Measurements from ENCODE around the gene GMPPA.

GMPPA gene

DNA sequence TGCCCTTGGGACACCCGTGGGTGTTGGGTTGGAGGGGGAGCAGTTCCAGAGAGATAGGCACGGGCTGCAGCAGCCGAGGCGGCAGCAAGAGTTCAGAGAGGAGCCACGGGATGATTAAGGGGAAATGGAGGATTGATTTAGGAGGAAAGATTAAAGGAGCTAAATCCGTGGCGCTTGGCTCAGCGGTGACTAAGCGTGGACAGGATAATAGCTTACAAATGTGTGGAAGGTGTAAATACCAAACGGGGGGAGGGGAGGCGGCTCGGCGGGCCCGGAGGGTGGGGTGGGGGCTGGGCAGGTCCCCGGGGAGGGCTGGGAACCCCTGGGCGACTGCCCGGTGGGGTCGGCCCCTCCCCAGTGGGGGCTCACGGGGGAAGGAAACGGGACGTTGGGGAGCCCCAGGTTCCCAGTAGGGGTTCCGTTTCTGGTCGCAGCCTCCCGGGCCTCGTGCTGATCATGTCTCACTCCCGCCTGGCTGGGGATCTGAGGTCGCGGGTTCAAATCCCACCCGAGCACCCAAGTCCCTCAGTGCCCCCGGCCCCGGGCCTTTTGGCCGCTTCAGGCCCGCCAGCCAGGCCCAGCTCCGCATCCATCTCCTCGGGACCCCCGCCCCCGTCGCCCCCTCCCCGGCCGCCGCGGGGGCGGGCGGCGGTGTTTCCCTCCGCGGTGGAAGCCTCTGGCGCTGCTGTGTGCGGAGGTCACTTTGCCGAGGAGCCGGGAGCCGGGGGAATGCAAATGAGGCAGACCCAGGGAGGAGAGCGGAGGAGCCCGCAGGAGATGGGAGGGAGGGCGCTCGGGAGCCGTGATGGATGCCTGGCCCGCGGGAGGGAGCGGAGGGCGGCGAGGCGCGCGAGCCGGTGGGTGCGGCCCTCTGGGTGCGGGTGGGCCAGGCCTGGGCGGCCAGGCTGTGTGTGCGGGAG, 23.7 kb downstream of the GMPPA start:
- no peak for DNase-seq

DNA sequence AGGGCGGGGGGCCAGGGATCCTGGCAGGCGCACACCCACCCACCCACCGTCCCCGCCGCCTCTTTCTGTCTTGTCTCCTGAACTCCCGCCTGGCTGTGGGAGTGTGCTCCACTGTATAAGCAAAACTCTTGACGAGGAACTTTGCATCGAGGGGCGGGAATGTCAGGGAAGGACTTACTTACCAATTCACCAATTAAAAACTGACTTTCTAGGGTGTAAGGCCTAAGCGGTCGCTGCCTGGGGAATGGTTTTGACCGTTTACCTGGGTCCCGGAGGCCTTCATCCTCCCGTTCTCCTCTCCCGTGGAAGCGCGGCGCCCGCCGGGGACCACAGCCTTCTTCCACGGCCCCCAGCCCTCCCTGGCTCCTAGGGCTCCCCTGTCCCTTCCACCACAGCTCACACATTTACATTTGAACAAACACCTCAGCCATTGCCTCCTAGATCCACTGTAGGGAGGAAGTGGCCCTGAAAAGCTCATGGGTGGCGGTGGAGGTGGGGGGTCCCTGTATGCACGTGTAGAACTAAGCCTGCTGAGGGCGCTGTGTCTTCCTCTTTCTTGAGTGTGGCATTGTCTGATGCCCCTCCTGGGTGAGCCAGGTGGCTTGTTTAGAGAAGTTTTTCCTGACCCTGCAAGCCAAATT, 24.5 kb downstream of the GMPPA start:
- no peak for DNase-seq

DNA sequence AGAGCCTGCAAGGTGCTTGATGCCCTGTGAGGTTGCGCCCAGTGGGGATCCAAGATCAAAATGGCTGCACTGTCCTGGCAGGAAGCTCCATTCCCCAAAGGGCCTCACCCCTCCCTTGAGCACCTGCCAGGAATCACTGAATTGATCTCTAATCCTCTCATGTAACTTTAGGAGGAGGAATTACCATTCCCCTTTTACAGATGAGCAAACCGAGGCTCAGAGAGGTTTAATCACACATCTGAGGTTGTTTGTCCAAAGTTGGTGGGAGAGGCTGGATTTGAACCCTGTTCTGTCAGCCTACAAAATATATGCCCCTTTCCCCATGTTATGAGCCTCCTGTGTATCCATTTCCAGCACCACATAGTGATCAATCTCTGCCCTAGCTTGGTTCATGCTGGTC, 26.1 kb downstream of the GMPPA start:
- no peak for DNase-seq

DNA sequence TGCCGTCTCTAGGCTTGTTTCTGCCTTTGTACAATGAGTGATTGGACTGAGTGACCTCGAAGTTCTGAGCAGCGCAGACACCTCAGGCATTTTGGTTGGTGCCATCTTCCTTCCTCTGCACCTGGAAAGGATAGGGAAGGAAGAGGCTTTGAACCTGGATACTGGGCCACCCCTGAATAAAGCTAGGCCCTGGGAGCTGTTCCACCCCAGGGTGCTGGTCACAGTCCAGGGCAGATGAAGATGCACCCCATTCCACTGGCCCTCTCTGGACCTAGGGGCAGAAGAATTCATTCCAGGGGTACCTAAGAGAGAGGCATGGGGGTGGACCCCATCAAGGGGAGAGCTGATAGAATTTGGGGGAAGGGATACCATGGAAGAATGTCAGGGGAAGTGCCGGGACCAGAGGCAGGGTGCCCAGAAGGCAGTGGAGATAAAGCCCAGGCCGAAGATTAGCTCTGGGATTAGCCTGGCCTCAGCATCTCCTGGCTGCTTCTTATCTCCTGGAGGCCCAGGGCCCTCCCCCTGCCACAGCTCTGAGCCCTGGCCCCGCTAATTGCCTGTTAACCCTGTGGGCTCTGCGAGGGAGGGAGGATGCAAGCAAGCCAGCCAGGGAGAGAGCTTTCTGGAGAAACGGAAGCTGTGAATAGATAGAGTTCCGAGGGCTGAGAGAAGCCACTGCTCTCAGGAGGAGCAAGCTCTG, 27.0 kb downstream of the GMPPA start:
- DNase-seq, result no peak

DNA sequence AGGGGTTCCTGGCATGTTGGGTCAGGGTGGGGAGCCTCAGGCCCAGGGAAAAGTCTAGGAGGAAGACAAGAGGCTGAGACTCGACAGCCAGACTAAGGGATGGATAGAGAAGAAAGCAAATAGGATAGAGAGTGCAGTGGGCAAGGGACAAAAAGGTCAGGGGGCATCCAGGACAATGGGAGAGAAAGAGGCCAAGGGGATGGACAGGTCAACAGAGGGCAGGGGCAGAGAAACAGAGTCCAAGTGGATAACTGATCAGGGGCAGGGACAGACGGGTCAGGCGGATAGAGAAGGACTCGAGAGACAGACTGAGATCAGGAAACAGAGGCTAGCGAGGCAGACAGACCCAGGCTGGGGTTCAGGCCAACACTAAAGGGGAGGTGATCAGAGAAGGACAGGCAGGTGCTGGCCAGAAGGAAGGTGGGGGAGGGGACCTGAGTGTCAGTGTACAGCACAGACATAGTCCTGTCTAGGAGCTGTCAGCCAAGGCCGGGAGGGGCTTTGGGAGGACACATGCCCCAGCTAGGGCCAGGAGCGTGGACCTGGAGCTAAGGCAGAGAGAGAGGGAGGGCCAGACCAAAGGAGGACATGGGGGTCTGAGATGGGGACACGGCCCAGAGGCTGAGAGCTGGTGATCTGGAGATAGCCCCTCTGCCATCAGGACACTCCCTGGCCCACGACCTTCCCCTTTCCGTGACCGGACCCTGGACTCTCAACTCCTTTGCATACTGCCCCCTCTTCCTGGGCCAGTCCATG, 27.8 kb downstream of the GMPPA start:
- DNase-seq, result no peak

DNA sequence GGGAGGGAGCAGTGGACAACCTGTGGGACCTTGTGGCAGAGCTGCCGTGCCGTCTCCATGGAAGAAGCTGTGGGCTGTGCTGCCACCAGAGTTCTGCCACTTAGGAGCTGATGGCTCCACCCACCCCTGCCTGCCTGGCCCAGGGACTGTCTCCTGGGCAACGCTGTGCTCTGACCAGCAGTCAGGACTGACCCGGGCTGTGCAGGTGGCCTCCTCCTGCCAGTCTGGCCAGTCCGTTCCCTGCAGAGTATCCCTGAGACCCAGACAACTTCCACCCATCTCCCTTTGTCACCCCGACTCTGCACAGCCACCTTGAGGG, 28.3 kb downstream of the GMPPA start:
- no peak for DNase-seq

DNA sequence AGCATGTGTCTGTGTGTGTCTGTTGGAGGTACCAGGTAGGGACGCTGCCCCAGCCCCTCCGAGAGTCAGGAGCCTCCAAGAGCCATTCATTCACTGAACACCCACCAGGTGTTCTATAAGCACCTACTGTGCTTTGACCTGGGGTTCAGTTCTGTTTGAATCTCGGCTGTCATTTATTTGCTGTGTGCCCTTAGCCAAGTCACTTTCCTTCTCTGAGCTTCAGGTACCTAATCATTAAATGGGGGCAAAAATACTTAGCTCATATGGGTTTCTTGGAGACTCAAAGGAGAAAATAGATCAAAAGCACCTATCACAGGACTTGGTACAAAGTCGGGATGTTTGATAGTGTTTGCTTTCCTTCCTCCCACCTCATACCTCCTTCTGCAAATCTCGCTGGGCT, 28.8 kb downstream of the GMPPA start:
- no peak for DNase-seq

DNA sequence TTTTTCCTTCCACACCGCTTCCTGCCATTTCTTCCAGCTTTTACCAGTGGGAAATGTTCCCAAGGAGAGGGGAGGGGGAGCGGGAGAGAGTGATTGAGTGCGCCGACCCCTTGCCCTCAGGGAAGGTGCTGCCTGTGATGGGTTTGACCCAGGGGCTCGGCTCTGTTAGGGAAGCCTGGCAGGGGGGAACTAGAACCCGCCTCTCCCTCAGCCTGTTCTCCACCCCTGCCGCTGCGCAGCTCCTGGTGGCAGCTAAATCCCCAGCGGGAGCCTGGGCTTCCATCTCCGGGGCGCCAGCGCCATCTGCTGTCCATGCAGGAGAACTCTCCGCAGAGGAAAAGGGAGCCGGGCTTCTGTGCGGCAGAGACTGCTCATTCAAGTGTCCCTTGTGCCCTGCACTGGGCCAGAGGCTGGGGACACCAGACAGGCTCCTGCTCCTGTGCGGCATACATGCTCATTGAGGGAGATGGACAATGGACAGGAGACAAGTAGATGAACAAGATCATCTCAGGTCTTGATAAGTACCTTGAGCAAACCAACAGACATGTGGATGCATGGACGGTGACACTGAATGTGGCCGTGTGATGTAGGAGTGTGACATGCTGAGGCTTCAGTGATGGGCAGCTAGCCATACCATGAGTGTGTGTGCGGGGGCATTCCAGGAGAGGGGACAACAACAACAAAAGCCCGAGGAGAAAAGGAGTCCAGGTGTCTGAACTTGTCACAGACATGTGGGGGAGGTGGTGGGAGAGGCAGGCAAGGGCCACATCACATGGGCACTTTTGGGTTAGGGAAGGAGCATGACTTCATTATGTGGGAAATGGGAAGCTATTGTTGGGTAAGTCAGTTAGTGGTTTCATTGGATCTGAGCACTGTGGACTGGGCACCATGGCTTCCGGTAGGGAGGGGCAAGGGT, 31.6 kb downstream of the GMPPA start:
- DNase-seq, result peak; percentile 95

DNA sequence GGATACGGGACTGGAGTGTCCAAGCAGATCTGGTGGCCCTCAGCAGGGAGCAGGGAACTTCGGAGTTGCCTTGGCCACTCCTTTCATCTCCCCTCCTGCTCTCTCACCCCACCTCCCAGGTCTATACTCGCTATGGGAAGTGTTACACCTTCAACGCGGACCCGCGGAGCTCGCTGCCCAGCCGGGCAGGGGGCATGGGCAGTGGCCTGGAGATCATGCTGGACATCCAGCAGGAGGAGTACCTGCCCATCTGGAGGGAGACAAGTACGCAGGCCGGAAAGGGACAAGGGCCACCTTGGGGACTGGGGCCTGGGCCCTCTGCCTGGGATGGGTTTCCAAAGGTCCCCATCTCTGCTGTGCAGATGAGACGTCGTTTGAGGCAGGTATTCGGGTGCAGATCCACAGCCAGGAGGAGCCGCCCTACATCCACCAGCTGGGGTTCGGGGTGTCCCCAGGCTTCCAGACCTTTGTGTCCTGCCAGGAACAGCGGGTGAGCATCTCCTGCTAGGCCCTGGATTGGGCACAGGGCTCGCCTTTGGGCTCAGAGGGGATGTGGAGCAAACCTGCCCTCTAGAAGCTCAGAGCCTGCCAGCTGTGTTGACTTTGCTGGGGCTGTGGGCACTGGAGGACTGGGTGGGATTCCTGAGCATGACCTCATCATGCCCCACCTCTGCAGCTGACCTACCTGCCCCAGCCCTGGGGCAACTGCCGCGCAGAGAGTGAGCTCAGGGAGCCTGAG, 33.1 kb downstream of the GMPPA start:
- no peak for DNase-seq

DNA sequence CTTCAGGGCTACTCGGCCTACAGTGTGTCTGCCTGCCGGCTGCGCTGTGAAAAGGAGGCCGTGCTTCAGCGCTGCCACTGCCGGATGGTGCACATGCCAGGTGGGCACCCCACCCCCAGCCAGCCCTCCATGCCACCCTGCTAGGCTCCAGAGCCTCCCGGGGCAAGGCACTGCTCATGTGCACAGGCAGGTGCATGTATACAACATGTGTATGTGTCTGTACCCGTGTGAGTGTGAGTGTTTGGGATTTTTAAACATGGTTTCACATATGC, 33.6 kb downstream of the GMPPA start:
- no peak for DNase-seq

DNA sequence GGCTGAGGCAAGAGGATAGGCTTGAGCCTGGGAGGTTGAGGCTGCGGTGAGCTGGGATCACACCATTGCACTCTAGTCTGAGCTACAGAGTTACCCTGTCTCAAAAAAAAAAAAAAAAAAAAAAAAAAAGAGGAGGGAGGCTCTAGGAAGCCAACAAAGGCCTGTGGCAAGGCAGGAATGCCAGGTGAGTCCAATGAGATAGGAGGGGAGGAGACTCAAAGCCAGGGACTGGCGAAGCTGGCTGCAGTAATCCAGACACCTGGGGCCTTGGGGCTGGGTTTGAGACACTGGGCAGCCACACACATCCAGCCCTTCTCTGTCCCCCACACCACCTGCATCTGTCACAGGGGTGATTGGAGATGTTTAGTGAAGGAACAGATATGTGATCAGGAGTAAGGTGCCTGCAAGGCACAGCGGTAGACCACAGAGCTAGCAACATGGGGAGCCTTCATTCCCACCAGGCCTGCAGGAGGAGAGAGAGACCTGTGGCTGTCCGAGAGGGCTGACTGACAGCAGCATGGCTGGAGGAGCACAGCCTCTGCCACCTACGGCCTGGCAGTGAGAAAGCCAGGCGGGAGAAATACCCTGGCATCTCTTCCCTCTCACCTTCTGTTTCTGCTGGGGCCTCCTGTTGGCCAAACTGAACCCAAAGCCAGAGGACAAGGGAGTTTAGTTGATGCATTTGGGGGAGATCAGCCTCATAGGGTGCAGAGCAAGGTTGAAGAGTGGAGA, 35.4 kb downstream of the GMPPA start:
- no peak for DNase-seq

DNA sequence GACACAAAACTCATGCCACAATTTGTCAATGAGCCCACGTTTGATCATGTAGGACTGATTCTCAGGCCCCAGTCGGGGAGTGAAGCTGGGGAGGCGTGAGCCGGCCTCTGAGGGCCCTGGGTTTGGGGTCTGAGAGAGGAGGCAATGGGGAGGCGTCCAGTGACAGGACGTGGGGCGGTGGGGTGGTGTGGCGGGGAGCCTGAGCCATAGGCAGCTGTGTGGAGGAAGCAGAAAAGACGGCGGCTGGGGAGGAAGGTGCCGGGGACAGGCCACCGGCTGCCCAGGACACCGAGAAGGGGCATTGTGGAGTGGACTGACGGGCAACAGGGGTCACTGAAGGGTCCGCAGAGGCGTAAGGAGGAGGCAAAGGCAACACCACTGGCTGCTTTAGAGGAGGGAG, 37.7 kb downstream of the GMPPA start:
- no peak for DNase-seq

DNA sequence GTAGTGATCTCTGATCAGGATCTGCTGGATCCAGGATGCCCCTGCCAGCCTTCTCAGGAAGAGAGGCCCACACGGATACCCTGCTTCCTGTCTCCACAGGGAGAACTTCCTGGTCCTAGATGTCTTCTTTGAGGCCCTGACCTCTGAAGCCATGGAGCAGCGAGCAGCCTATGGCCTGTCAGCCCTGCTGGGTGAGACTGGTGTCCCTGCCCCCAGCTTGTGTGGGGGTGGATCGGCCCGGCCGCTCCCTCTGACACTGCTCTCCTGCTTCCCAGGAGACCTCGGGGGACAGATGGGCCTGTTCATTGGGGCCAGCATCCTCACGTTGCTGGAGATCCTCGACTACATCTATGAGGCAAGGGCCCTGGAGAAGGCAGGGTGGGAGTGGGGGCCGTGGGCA, 38.3 kb downstream of the GMPPA start:
- DNase-seq, result no peak

DNA sequence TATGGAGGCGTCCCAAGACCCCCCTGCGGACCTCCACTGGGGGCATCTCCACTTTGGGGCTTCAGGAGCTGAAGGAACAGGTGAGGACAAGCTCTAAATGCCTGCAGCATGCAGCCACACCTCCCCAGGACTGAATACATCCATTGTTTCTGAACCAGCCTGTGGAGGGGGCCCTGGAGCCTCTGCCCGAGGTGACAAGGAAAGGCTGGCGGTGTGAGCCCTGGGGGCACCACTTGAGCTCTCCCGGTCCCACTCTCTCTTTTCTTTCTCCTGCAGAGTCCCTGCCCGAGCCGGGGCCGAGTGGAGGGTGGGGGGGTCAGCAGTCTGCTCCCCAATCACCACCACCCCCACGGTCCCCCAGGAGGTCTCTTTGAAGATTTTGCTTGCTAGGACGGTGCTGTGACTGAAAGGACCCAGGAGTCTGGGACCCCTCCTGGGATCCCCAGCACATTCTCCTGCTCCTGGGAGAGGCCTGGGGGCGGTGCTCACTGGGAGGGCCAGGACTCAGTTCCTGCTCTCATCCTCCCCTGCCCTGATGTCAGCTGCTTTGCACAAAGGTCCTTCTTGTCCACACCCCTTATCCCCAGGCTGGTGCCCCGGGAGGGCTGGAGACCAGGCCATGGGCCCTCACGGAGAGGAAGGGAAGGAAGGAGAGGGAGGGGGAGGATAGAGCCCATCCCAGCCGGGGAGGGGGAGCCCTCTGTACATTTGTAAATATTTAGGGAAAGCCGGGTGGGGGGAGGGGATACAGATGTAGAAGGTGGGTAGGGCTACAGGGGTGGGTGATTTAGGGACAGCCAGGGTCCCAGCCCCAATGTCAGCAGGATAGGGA, 39.2 kb downstream of the GMPPA start:
- DNase-seq, result no peak

DNA sequence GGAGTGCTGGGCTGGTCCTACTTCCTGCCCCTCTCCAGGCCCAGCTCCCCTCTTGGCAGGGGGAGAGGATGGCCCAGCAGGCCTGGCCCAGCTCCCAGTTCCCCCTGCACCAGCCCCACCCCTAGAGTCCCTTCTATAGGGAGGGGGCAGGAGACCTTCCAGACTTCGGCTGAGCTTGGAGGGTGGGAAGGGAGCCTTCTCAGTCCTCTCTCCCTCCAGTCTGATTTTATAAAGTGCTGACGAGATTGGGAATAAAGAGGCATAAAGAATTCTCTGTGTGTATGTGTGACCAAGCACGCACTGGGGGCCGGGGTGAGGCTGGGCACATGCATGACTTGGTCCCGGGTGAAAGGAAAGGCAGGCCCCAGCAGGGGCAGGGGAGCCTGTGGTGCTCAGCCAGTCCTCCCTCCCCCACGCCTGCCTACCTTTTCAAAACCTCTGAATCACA, 39.8 kb downstream of the GMPPA start:
- no peak for DNase-seq

DNA sequence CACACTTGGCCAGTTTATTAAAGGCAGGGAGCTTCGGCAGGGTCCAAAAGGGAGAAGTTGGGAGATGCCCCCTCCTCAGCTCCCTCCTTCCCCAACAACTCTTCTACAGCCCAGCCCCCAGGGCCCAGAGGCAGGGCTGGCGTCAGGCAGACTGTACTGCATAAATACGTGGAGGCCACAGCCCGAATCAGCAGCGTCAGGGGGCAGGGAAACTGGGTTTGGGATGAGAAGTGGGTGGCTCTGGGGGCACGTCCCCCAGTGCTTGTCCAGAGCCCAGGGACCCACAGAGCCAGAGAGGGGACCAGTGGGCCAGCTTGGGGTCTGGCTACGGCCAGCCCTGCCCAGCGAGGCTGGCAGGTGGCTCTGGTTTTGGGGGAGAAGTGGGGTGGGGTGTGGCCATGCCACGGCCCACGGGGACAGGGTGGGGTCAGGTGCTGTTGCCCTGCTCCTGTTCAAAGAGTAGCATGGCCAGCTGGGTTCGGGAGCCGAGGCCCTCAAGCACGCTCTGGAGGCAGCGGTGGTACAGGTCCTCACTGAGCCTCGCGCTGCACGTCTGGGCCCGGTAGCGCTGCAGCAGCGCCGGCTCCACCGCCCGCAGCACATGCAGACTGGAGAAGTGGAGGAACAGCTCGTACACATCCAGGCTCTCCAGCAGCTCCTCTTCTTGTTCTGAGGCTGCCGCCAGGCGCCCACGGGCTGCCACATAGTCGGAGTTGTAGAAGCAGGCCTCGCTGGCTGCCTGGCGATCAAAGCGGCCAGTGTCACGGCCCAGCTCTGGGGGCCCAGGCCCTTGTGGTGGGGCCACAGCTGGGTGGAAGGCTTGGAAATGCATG, 40.5 kb downstream of the GMPPA start:
- no peak for DNase-seq

DNA sequence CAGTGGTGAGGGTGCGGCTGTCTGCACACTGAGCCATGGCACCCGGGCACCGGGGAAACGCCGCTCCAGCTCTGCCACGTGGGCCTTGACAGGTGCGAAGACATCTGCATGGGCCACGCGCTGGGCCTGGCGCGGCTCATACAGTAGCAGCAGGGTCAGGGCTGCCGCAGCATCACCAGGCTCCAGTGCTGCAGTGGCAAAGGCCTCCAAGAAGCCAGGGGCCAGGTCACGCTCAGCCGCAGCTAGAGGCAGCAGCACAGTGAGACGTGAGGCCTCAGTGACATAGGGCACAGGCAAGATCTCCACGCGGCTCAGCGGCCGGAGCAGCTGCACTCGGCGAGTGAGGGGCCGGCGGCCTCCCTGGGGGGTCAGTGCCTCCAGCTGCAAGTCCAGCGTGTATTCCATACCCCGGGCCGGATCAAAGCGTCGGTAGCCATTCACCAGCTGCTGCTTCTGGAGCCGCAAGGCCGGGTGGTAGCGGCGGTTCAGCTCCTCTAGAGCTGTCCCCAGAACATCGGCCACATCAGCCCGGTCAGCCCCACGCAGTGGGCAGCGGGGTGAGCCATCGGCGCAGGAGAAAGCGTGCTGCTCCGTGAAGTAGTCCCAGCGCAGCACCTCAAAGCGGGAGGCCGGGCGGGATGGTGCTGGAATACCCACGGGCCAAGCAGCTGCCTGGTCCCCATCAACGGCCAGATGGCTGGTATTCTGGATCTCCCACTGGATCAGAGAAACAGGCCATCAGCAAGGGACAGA, 41.4 kb downstream of the GMPPA start:
- no peak for DNase-seq

DNA sequence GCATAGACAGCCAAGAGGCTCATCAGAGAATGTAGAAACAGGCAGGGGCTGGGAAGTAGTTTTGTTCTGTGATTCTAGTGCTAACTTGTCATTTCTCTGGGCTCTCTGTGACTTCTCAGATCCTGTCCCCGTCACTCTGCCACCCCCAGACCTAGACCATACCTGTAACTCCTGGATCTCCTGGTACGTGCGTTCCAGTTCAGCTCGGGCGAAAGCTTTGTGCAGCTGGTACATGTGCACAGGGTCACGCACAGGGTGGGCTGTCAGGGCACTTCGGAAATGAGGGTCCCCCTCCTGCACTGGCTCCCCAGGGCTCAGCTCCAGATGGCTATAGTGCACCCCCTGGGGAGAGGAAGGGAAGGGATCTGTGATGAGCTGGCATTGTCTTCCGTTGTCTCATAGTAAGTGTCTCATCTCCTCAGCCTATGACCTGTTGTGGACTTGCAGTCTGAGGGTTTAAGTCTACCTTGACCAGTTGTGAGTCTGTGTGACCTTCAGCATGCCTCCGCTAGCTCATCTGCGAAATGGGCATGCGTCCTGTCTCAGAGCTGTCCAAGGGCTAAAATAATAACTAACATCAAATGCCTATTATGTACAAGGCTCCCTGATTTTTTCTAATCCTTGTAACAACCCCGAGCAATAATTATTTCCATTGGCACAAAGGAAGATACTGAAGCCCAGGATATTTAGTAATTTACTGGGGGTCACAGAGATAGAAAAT, 42.3 kb downstream of the GMPPA start:
- DNase-seq, result no peak

Measured in activated CD8-positive, alpha-beta memory T cell treated with anti-CD3 and anti-CD28 coated beads for 24 hours (primary cell).